Measurements from ENCODE around the gene SSRP1. TPM values are rescaled to one million over a fixed set of nuclear protein-coding genes. Genes with fewer than 3 reads are reported as not detected.
A peak's percentile ranks its signal among the peaks of the same experiment; 100 is the strongest.

SSRP1 gene
- total and polyA plus RNA-seq, 9 of the 15 experiments (the other 6 are each of a cell fraction or from before 2014, with no cell fraction given), result 91.1 to 416 (median 245) TPM

GRCh38 chr11:57276971-57277675, 58.6 kb downstream of the SSRP1 start (continued):
- TF ChIP-seq STAT6 (CRISPR knock-in tag; IDR thresholded peaks at IDR 0.05), result no peak
- no peak for TF ChIP-seq ZNF449 (CRISPR knock-in tag; IDR thresholded peaks at IDR 0.05)
- no peak for TF ChIP-seq NFE2L1 (tag; IDR thresholded peaks at IDR 0.05; ENCODE audit: borderline replicate concordance, low read depth)
- TF ChIP-seq ATF1 (CRISPR knock-in tag; IDR thresholded peaks at IDR 0.05), result no peak
- TF ChIP-seq ATF1 (tag; IDR thresholded peaks at IDR 0.05), result peak; percentile 44; the same call in 1 of the 2 replicates
- TF ChIP-seq FOXP4 (CRISPR knock-in tag; IDR thresholded peaks at IDR 0.05; ENCODE audit: borderline replicate concordance), result no peak
- no peak for TF ChIP-seq REST (IDR thresholded peaks at IDR 0.05; ENCODE audit: borderline replicate concordance)
- TF ChIP-seq REST (CRISPR knock-in tag; IDR thresholded peaks at IDR 0.05; ENCODE audit: low read depth), result no peak
- TF ChIP-seq ZNF165 (CRISPR knock-in tag; IDR thresholded peaks at IDR 0.05; ENCODE audit: borderline replicate concordance), result no peak
- TF ChIP-seq DACH1 (IDR thresholded peaks at IDR 0.05; ENCODE audit: partially characterized antibody), result no peak
- TF ChIP-seq ZNF77 (CRISPR knock-in tag; IDR thresholded peaks at IDR 0.05), result no peak
- no peak for TF ChIP-seq RBFOX2 (IDR thresholded peaks at IDR 0.05; ENCODE audit: low read depth, low read length)

Data from K562 (cell line).